PFSK-1 (cell line): Measurements from ENCODE around the gene CDH6.

Experiments used
- POLR2AphosphoS5 ChIP-seq: IDR thresholded peaks from 2 replicates; pipeline ENCODE4 v1.6.1; 2012; ENCODE audit warnings: low read depth, mild to moderate bottlenecking, control low read depth, low read length, moderate library complexity
- SIN3A ChIP-seq: IDR thresholded peaks from 2 replicates; pipeline ENCODE4 v1.6.1; 2012; ENCODE audit warnings: mild to moderate bottlenecking, low read length, moderate library complexity, borderline replicate concordance; ENCODE audit not compliant: insufficient read depth
- TAF1 ChIP-seq: IDR thresholded peaks from 2 replicates; pipeline ENCODE4 v1.6.1; 2012; ENCODE audit warnings: low read length, control low read depth, borderline replicate concordance; ENCODE audit not compliant: insufficient read depth
- TF ChIP-seq, protein P1 (sequence below), 2 experiments: IDR thresholded peaks; 2 replicates each; pipeline versions ENCODE4 v1.6.1 to v1.8.0; 2011 to 2012; ENCODE audit warnings: low read depth in 2 of 2, low read length in 2 of 2, control low read depth in 1 of 2, inconsistent platforms in 1 of 2, mild to moderate bottlenecking in 1 of 2, moderate library complexity in 1 of 2; ENCODE audit not compliant: insufficient read depth in 1 of 2

GRCh38 chr5:31364881-31365636 is 171.6 kb downstream of the CDH6 start:
- TF ChIP-seq TAF1 (no peak), POLR2AphosphoS5 (no peak), SIN3A (no peak)
- TF ChIP-seq, protein P1, sequence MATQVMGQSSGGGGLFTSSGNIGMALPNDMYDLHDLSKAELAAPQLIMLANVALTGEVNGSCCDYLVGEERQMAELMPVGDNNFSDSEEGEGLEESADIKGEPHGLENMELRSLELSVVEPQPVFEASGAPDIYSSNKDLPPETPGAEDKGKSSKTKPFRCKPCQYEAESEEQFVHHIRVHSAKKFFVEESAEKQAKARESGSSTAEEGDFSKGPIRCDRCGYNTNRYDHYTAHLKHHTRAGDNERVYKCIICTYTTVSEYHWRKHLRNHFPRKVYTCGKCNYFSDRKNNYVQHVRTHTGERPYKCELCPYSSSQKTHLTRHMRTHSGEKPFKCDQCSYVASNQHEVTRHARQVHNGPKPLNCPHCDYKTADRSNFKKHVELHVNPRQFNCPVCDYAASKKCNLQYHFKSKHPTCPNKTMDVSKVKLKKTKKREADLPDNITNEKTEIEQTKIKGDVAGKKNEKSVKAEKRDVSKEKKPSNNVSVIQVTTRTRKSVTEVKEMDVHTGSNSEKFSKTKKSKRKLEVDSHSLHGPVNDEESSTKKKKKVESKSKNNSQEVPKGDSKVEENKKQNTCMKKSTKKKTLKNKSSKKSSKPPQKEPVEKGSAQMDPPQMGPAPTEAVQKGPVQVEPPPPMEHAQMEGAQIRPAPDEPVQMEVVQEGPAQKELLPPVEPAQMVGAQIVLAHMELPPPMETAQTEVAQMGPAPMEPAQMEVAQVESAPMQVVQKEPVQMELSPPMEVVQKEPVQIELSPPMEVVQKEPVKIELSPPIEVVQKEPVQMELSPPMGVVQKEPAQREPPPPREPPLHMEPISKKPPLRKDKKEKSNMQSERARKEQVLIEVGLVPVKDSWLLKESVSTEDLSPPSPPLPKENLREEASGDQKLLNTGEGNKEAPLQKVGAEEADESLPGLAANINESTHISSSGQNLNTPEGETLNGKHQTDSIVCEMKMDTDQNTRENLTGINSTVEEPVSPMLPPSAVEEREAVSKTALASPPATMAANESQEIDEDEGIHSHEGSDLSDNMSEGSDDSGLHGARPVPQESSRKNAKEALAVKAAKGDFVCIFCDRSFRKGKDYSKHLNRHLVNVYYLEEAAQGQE (IDR thresholded peaks at IDR 0.05; ENCODE audit: insufficient read depth in 1 of 2, low read depth in 2 of 2, low read length in 2 of 2): no peak
